Right renal cortex interstitium (tissue), 3 donors: Measurements from ENCODE around the gene FAM168A. TPM values are rescaled to one million over a fixed set of nuclear protein-coding genes. Genes with fewer than 3 reads are reported as not detected.

Source experiments
- DNase-seq, 3 donors: peaks; one replicate each; pipeline ENCODE4 v3.0.0-alpha.2; 2013; ENCODE audit warnings: low read depth in 3 of 3, low spot score in 2 of 3
- polyA plus RNA-seq, 3 donors: library from polyadenylated mRNA; unstranded; fragments of 120-200 nt; gene quantifications; one replicate each; pipeline ENCODE4 v1.2.1, GENCODE V29; 2013; ENCODE audit not compliant: insufficient read length in 3 of 3

Gene FAM168A
- polyA plus RNA-seq, 3 donors: 40.3 to 43.6 (median 40.4) TPM

DNA sequence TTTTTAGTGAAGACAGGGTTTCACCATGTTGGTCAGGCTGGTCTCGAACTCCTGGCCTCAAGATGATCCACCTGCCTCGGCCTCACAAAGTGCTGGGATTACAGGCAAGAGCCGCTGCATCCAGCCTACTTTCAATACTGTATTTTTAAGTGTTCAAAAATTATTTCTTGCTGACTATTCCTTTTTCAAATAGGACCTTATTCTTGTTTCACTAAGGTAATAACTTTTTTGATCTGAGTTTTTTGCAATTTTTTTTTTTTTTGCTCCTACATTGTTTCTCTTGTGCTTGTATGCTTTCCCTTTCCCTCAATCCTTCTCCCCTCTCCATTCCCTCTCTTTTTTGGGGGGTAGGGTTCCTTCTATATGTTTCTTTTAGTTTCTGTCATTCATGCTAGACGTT is 73.1 kb downstream of the FAM168A start:
- no peak for DNase-seq

DNA sequence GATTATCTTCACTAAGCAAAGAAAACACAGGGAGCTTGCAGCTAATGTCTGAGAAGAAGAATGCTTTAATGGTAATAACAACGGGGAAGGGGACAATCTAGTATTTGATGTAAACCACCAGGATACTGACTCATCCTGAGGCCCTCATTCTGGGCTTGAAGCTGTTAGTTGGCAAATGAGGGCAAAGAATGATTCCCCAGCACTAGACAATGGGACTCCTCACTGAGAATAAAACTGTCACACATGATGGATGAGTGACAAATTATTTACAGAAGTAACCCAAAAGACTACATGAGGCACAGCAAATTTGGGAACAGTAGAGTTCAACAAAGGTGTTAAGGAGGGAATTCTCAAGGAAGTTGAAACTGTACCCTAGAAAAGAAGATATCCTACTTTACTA is 76.3 kb downstream of the FAM168A start:
- no peak for DNase-seq

GRCh38 chr11:73520353-73521061 is 77.4 kb downstream of the FAM168A start:
- DNase-seq: no peak

DNA sequence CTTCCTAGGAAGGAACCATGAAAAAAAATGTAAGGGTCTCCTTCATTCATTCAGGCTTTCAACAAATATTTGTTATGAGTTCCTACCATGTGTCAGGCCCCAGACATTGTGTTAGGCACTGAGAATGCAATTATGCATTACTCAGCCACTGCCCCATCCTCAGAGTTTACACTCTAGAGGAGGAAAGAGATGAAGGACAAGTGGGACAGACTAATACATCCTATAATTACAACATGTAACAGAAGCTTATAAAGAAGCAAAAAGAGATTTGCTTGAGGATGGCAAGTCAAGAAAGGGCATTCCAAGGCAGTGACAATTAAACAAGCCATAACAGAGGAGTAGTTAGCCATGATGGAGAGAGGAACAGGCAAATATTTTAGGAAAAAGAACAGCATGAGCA is 78.6 kb downstream of the FAM168A start:
- no peak for DNase-seq

DNA sequence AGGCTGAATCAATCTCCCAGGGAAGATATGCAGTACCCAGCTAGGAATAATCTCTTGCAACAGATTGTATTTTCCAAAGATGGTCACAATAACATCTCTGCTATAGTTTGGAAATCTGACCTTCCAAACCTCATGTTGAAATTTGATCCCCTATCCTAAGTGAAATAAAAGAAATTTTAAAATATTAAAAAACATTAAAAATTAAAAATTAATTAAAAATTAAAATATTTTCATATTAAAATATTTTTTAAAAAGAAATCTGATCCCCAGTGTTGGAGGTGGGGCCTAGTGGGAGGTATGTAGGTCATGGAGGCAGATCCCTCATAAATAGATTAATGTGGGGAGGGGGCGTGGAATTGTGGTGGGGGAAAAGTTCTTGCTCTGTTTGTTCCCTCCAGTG is 79.7 kb downstream of the FAM168A start:
- DNase-seq: no peak

- no peak for DNase-seq
Measured at GRCh38 chr11:73516080-73516479, 81.8 kb downstream of the FAM168A start.

DNA sequence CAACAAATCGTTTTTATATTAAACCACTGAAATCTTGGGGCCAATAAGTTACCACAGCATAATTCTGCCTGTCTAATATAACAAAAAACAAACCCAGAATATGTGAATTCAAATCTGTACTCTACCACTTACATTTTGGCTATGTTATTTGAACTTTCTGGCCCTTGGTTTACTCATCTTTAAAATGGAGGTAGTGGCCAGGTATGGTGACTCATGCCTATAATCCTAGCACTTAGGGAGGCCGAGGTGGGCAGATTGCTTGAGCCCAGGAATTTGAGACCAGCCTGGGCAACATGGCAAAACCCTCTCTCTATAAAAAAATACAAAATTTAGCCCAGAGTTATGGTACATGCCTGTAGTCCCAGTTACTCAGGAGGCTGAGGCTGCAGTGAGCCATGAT is 84.2 kb downstream of the FAM168A start:
- DNase-seq: no peak

DNA sequence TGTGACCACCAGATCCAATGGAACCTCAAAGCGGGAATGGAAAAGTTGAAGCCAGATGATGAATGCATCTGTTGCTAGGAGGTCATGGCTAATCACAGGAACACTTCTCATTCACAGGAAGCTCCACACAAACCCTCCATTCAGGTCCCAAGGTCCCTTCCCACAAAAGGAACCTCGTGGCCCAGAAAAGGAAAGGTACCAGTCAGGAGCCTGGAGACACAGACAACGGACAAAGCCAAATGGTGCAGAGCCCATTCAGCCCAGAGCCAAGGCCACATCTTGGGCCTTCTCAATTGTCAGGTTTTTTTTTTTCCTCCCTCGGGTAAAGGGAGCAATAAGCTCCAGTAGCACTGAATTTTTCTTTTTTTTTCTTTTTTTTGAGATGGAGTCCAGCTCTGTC is 87.0 kb downstream of the FAM168A start:
- no peak for DNase-seq

DNA sequence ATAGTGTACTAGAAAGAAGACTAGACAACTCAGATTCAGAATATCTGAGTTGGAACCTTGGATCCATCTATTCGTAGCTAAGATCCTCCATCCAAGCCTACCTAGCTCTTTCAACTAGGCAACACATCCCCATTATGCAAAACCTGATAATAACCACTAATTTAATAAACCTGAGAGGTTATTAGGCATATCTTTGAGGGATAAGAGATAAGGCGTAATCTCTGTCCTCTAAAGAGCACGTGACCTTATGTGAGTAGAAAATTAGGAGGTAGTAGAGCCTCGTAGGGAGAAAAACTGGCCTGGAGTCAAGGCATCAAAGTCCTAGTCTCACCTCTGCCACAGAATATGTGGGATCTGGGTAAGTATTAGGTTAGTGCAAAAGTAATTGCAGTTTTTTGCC is 87.8 kb downstream of the FAM168A start:
- DNase-seq: no peak

DNA sequence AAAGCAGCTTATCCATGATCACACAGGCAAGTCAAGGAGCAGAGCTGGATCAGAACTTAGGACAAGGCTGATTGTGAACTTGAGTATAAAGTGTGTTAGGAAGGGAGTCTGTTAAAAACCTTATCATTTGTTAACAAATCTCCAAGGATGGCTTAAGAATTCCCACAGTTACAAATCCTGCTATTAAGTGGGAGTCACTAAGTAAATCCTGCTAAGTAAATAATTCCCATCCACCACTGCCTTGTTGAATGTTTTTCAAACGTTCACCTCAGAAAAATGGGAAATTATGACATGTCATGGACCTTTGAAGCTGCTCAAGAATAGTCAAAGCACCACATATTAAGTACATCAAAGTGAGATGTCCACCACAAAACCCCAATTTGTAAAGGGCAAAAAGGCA is 88.7 kb downstream of the FAM168A start:
- DNase-seq: no peak

- DNase-seq: no peak
Measured at GRCh38 chr11:73508243-73509176, 89.4 kb downstream of the FAM168A start.

DNA sequence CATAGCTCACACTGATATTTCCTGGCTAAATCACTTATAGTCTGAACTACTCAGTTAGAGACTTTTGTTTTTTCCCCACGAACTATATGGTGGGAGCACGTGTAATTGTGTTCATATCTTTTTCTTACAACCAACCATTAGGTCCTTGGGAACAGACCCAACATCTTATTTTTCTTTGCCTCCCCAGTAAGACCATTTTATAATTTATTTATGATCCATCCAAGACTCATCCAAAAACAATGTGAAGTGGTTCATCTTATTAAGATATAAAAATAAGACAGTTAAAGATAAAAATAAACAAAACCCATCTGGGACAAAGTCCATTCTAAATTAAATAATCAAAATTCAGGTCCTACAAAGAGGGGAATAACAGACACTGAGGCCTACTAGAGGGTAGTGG is 90.8 kb downstream of the FAM168A start:
- DNase-seq: no peak

- no peak for DNase-seq
Measured at GRCh38 chr11:73506038-73506437, 91.9 kb downstream of the FAM168A start.

- no peak for DNase-seq
Measured at GRCh38 chr11:73498343-73498742, 99.6 kb downstream of the FAM168A start.

DNA sequence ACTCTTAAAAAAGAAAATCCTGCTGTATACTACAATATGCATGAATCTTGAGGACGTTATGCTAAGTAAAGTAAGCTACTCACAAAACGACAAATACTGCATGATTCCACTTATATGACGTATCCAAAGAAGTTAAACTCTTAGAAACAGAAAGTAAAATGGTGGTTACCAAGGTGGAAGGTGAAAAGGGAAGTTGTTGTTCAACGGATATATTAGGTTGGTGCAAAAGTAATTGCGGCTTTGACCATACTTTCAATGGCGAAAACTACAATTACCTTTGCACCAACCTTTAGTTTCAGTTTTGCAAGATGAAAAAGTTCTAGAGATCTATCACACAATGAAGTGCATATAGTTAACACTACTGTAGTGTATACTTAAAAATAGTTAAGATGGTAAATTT is 101.8 kb downstream of the FAM168A start:
- DNase-seq: no peak

DNA sequence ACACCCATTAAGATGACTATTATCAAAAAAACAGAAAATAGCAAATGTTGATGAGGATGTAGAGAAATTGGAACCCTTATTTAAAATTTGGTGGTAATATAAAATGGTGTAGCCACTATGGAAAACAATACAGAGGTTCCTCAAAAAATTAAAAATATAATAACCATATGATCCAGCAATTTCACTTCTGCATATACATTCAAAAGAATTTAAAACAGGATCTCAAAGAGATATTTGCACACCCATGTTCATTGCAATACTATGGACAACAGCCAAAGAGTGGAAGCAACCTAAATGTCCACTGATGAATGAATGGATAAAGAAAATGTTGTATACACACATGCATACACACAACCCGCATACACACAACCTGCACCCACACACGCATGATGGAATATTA is 102.2 kb downstream of the FAM168A start:
- no peak for DNase-seq

DNA sequence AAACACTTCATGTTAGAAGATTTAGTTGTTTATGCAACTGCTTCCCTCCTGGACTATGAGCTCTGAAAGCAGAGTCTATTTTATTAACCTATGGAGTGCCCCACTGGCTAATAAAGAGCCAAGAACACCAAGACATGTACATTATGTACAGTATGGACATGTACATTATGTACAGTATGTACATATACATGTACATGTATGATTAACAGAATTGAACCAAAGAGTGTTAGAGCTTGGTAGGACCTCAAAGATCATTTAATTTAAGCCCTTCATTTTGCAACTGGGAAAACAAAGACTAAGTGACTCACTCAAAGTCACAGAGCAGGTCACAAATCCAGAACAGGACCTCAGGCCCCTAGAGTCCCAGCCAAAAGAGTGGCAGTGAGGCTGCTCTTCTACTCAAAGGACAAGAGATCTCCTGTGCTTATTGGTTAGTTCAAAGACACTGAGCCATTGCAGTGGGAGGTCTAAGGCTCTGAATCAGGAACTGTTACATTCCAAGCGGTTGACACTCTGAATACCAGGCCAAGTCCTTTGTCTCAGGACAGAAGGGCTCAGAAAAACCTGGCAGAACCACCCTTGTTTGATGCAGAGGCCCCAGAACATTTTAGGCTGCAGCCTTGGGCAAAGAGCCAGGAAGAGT is 103.8 kb downstream of the FAM168A start:
- no peak for DNase-seq

DNA sequence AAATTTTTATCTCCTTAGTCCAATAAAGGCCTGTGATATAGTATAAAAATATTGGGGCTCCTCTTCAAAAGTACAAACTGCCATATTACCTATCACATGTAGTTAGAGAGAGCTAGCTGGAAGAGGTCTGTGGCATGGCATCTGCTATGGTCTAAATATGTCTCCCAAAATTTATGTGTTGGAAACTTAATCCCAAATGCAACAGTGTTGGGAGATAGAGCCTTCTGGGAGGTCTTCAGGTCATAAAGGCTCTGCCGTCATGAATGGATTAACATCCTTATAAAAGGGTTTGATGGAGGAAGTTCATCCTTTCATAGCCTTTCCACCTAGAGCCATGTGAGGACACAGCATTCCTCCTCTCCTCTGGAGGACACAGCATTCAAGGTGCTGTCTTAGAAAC is 116.3 kb downstream of the FAM168A start:
- DNase-seq: no peak

DNA sequence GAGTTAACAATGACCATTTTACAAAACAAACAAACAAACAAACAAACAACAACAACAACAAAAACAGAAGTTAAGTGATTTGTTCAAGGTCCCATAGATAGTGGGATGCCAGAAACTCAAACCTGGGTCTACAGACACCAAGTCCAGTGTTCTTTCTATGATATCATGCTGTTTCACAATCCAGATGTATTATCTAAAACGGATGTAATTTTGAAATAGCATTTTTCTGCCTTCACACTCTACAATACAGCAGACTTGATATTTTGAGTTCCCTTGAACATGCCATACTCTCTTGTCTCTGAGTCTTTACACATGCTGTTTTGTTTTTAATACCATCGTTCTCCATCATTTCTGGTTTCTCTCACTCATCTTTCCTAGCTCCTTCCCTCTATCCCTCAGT is 117.2 kb downstream of the FAM168A start:
- no peak for DNase-seq

GRCh38 chr11:73478737-73479347 is 119.1 kb downstream of the FAM168A start:
- DNase-seq: no peak

GRCh38 chr11:73477518-73477917 is 120.4 kb downstream of the FAM168A start:
- DNase-seq: peak in 1 of 3 donors; percentile 4
